ENCODE measurements around the gene PGF. TPM values are rescaled to one million over a fixed set of nuclear protein-coding genes. Genes with fewer than 3 reads are reported as not detected.

The PGF gene
- polyA plus RNA-seq, 1 donor (not counting 4 experiments of a cell fraction or from before 2014, with no cell fraction given) = 16.5 TPM

DNA sequence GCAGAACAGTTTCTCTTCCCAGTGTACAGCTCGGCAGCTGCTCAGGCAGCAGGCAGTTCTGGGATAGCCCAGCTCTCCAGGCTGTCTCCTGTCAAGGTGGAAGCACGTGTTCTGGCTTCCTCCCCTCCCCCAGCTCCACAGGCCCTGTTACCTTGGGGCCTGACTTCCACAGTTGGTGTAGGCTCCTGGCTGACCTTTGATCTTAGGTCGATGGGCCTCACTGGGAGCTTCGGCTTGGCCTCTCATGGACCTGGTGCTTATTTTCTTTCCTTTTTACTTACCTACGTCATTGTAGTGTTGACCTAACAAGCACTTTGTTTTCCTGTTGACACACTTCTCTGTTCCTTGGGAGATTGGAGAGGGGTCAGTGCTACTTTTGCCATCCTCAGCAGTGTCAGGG lies 56.7 kb downstream of the PGF start:
- no peak overlapping the region for H3K4me2 ChIP-seq (ENCODE audit: control insufficient read depth, extremely low read depth, insufficient read depth, low read depth, low read length)
- no peak for FAIRE-seq
- dilution Hi-C loops (cut with MboI; ENCODE audit: extremely low pct_ligation_motif_present, low sequenced_read_pairs) = no loop called here
- no peak for TF ChIP-seq EZH2 (IDR thresholded peaks at IDR 0.05; ENCODE audit: low read length)
- TF ChIP-seq, protein P1, sequence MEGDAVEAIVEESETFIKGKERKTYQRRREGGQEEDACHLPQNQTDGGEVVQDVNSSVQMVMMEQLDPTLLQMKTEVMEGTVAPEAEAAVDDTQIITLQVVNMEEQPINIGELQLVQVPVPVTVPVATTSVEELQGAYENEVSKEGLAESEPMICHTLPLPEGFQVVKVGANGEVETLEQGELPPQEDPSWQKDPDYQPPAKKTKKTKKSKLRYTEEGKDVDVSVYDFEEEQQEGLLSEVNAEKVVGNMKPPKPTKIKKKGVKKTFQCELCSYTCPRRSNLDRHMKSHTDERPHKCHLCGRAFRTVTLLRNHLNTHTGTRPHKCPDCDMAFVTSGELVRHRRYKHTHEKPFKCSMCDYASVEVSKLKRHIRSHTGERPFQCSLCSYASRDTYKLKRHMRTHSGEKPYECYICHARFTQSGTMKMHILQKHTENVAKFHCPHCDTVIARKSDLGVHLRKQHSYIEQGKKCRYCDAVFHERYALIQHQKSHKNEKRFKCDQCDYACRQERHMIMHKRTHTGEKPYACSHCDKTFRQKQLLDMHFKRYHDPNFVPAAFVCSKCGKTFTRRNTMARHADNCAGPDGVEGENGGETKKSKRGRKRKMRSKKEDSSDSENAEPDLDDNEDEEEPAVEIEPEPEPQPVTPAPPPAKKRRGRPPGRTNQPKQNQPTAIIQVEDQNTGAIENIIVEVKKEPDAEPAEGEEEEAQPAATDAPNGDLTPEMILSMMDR (optimal IDR thresholded peaks at IDR 0.05 in 1 of 3, IDR thresholded peaks at IDR 0.05 in 1 of 3, conservative IDR thresholded peaks at IDR 0.05 in 1 of 3; ENCODE audit: extremely low read depth in 1 of 3, insufficient read depth in 2 of 3, low read length in 3 of 3) = no peak
- H2AFZ ChIP-seq (ENCODE audit: control insufficient read depth, low read length) = no peak overlapping the region
- no peaks in the 10 kb centered on the region for H3K9me1 ChIP-seq (ENCODE audit: control insufficient read depth, extremely low read depth, insufficient read depth, low read length)
- H3K79me2 ChIP-seq (ENCODE audit: control insufficient read depth, insufficient read depth, low read length) = no peaks in the 10 kb centered on the region
- H3K4me3 ChIP-seq (ENCODE audit: control insufficient read depth in 2 of 3, extremely low read depth in 1 of 3, insufficient read depth in 2 of 3, low read depth in 1 of 3, low read length in 3 of 3) = no peak overlapping the region
- no peak for DNase-seq (ENCODE audit: low read depth, low spot score)
- H4K20me1 ChIP-seq (ENCODE audit: control insufficient read depth, extremely low read depth, insufficient read depth, low read length) = no peaks in the 10 kb centered on the region
- H3K9ac ChIP-seq (ENCODE audit: control insufficient read depth, extremely low read depth, insufficient read depth, low read length) = no peak overlapping the region
- no peaks in the 10 kb centered on the region for H3K9me3 ChIP-seq (ENCODE audit: control insufficient read depth, low read depth, low read length)
- peaks cover 52 to 76% of the 10 kb centered on the region in 2 experiments for H3K36me3 ChIP-seq (ENCODE audit: control insufficient read depth in 2 of 2, extremely low read depth in 1 of 2, insufficient read depth in 2 of 2, low read length in 2 of 2)
- H3K27ac ChIP-seq (ENCODE audit: control insufficient read depth, insufficient read depth, low read length) = no peak overlapping the region
- H3K27me3 ChIP-seq (ENCODE audit: control insufficient read depth, extremely low read depth, insufficient read depth, low read length) = no peaks in the 10 kb centered on the region
- no peaks in the 10 kb centered on the region for H3K4me1 ChIP-seq (ENCODE audit: control insufficient read depth, extremely low read depth, insufficient read depth, low read length)

GRCh38 chr14:74898083-74898482 lies 57.3 kb downstream of the PGF start:
- Histone ChIP-seq H3K36me3 (ENCODE audit: control insufficient read depth in 2 of 2, extremely low read depth in 1 of 2, insufficient read depth in 2 of 2, low read length in 2 of 2) (peaks cover 56 to 80% of the 10 kb centered on the region in 2 experiments), H2AFZ (ENCODE audit: control insufficient read depth, low read length) (no peak overlapping the region), H3K9ac (ENCODE audit: control insufficient read depth, extremely low read depth, insufficient read depth, low read length) (no peak overlapping the region), H3K9me1 (ENCODE audit: control insufficient read depth, extremely low read depth, insufficient read depth, low read length) (no peaks in the 10 kb centered on the region), H3K9me3 (ENCODE audit: control insufficient read depth, low read depth, low read length) (no peaks in the 10 kb centered on the region), H3K4me2 (ENCODE audit: control insufficient read depth, extremely low read depth, insufficient read depth, low read depth, low read length) (no peak overlapping the region), H4K20me1 (ENCODE audit: control insufficient read depth, extremely low read depth, insufficient read depth, low read length) (no peaks in the 10 kb centered on the region), H3K27me3 (ENCODE audit: control insufficient read depth, extremely low read depth, insufficient read depth, low read length) (no peaks in the 10 kb centered on the region), H3K4me1 (ENCODE audit: control insufficient read depth, extremely low read depth, insufficient read depth, low read length) (no peaks in the 10 kb centered on the region), H3K79me2 (ENCODE audit: control insufficient read depth, insufficient read depth, low read length) (no peaks in the 10 kb centered on the region), H3K27ac (ENCODE audit: control insufficient read depth, insufficient read depth, low read length) (no peak overlapping the region), H3K4me3 (ENCODE audit: control insufficient read depth in 2 of 3, extremely low read depth in 1 of 3, insufficient read depth in 2 of 3, low read depth in 1 of 3, low read length in 3 of 3) (no peak overlapping the region)
- DNase-seq (ENCODE audit: low read depth, low spot score) (no peak), FAIRE-seq (no peak)
- TF ChIP-seq, protein P1 (optimal IDR thresholded peaks at IDR 0.05 in 1 of 3, IDR thresholded peaks at IDR 0.05 in 1 of 3, conservative IDR thresholded peaks at IDR 0.05 in 1 of 3; ENCODE audit: extremely low read depth in 1 of 3, insufficient read depth in 2 of 3, low read length in 3 of 3) = no peak
- TF ChIP-seq EZH2 (IDR thresholded peaks at IDR 0.05; ENCODE audit: low read length) = no peak
- dilution Hi-C loops (cut with MboI; ENCODE audit: extremely low pct_ligation_motif_present, low sequenced_read_pairs) = no loop called here

Measured in keratinocyte (primary cell).